HG03571 (cell line): ENCODE measurements around the gene RTN4.

ENCODE experiments used
- ATAC-seq: cut with Tn5 transposase; IDR thresholded peaks from one replicate; pipeline ENCODE4 v1.9.1; 2021; ENCODE audit not compliant: unreplicated experiment

Gene RTN4

GRCh38 chr2:54975598-54976492, 74.4 kb downstream of the RTN4 start:
- ATAC-seq = no peak

- no peak for ATAC-seq
Measured at GRCh38 chr2:54975175-54975574, 75.1 kb downstream of the RTN4 start.

GRCh38 chr2:54969940-54970338, 80.3 kb downstream of the RTN4 start:
- no peak for ATAC-seq

- no peak for ATAC-seq
Measured at GRCh38 chr2:54969295-54969939, 80.8 kb downstream of the RTN4 start.

- ATAC-seq = no peak
Measured at GRCh38 chr2:54968561-54969218, 81.6 kb downstream of the RTN4 start.

- no peak for ATAC-seq
Measured at GRCh38 chr2:54967759-54968365, 82.4 kb downstream of the RTN4 start.

- no peak for ATAC-seq
Measured at GRCh38 chr2:54967269-54967668, 83.0 kb downstream of the RTN4 start.

GRCh38 chr2:54966837-54967236, 83.4 kb downstream of the RTN4 start:
- ATAC-seq = no peak

GRCh38 chr2:54966165-54966832, 84.0 kb downstream of the RTN4 start:
- ATAC-seq = no peak

- no peak for ATAC-seq
Measured at GRCh38 chr2:54965425-54965824, 84.8 kb downstream of the RTN4 start.

GRCh38 chr2:54964816-54965215, 85.4 kb downstream of the RTN4 start:
- ATAC-seq = no peak

GRCh38 chr2:54964271-54964670, 86.0 kb downstream of the RTN4 start:
- ATAC-seq = no peak

- no peak for ATAC-seq
Measured at GRCh38 chr2:54963476-54963875, 86.8 kb downstream of the RTN4 start.

GRCh38 chr2:54962935-54963440, 87.3 kb downstream of the RTN4 start:
- no peak for ATAC-seq

- no peak for ATAC-seq
Measured at GRCh38 chr2:54962511-54962910, 87.7 kb downstream of the RTN4 start.

- no peak for ATAC-seq
Measured at GRCh38 chr2:54960164-54960563, 90.1 kb downstream of the RTN4 start.

GRCh38 chr2:54958717-54959371, 91.4 kb downstream of the RTN4 start:
- no peak for ATAC-seq

- no peak for ATAC-seq
Measured at GRCh38 chr2:54957321-54957999, 92.8 kb downstream of the RTN4 start.

GRCh38 chr2:54956111-54956627, 94.1 kb downstream of the RTN4 start:
- ATAC-seq = no peak
